ENCODE measurements around the gene NIP7. TPM values are rescaled to one million over a fixed set of nuclear protein-coding genes. Genes with fewer than 3 reads are reported as not detected.

NIP7 gene
- total and polyA plus RNA-seq, 2 donors from 2014 or later, result 9.9 to 20.2 TPM

DNA sequence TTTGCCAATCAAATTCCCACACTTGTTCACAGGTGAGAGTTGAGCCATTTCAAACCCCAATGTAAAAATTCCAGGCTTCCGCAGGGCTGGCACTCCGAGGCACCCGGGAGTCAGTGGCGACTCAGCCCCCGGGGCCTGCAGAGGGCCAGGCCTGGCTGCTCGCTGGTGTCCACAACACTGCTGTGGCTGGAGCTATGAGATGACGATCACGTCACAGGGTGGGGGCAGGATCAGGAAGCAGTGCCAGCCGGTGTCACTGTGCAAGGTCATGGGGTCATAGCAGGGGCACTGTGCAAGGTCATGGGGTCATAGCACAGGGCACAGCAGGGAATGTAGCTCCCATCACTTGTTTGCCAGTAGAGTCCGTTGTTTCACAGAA is 20.7 kb upstream of the NIP7 start:
- Histone ChIP-seq H3K9ac (ENCODE audit: low read length in 3 of 3) (no peak overlapping the region), H3K4me3 (ENCODE audit: low read length in 3 of 3) (no peak overlapping the region), H3K27ac (ENCODE audit: low read depth in 2 of 2, low read length in 2 of 2) (peak overlapping the region in 1 of 2 donors; percentile 14), H3K27me3 (ENCODE audit: control insufficient read depth, insufficient read depth, low read length) (no peaks in the 10 kb centered on the region), H3K4me1 (ENCODE audit: control insufficient read depth in 2 of 3, insufficient read depth in 2 of 3, low read depth in 1 of 3, low read length in 3 of 3) (peaks cover 0 to 7% (median 6%) of the 10 kb centered on the region in 3 donors), H3K36me3 (ENCODE audit: control insufficient read depth in 2 of 3, insufficient read depth in 3 of 3, low read length in 3 of 3) (peaks cover 7 to 61% (median 51%) of the 10 kb centered on the region in 3 donors), H3K9me3 (ENCODE audit: control insufficient read depth in 2 of 3, insufficient read depth in 1 of 3, low read length in 3 of 3) (no peaks in the 10 kb centered on the region)
- FAIRE-seq (no peak), DNase-seq (no peak)
- TF ChIP-seq, protein P1, sequence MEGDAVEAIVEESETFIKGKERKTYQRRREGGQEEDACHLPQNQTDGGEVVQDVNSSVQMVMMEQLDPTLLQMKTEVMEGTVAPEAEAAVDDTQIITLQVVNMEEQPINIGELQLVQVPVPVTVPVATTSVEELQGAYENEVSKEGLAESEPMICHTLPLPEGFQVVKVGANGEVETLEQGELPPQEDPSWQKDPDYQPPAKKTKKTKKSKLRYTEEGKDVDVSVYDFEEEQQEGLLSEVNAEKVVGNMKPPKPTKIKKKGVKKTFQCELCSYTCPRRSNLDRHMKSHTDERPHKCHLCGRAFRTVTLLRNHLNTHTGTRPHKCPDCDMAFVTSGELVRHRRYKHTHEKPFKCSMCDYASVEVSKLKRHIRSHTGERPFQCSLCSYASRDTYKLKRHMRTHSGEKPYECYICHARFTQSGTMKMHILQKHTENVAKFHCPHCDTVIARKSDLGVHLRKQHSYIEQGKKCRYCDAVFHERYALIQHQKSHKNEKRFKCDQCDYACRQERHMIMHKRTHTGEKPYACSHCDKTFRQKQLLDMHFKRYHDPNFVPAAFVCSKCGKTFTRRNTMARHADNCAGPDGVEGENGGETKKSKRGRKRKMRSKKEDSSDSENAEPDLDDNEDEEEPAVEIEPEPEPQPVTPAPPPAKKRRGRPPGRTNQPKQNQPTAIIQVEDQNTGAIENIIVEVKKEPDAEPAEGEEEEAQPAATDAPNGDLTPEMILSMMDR (IDR thresholded peaks at IDR 0.05; ENCODE audit: borderline replicate concordance, extremely low read depth, insufficient read depth), result no peak
- intact Hi-C loops (cut with DNase I), result no loop called here

DNA sequence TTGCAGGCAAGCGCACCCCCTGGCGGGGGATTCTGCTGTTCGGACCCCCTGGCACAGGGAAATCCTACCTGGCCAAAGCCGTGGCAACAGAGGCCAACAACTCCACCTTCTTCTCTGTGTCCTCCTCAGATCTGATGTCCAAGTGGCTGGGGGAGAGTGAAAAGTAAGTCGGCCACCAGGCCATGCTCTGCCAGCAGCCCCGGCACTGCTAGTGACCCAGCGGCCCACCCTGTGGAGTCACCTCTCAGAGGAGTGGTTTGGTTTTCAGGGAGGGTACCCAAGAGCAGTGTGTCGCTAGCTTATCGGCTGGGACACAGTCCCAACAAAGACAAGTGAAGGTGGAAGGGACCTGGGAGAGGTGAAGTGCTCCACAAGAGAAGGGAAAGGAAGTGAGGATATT is 20.2 kb upstream of the NIP7 start:
- Histone ChIP-seq H3K9ac (ENCODE audit: low read length in 3 of 3) (no peak overlapping the region), H3K9me3 (ENCODE audit: control insufficient read depth in 2 of 3, insufficient read depth in 1 of 3, low read length in 3 of 3) (no peaks in the 10 kb centered on the region), H3K4me3 (ENCODE audit: low read length in 3 of 3) (no peak overlapping the region), H3K27ac (ENCODE audit: low read depth in 2 of 2, low read length in 2 of 2) (no peak overlapping the region), H3K27me3 (ENCODE audit: control insufficient read depth, insufficient read depth, low read length) (no peaks in the 10 kb centered on the region), H3K36me3 (ENCODE audit: control insufficient read depth in 2 of 3, insufficient read depth in 3 of 3, low read length in 3 of 3) (peaks cover 7 to 61% (median 53%) of the 10 kb centered on the region in 3 donors), H3K4me1 (ENCODE audit: control insufficient read depth in 2 of 3, insufficient read depth in 2 of 3, low read depth in 1 of 3, low read length in 3 of 3) (peaks cover 0 to 12% (median 10%) of the 10 kb centered on the region in 3 donors)
- FAIRE-seq (no peak), DNase-seq (no peak)
- intact Hi-C loops (cut with DNase I), result no loop called here
- TF ChIP-seq, protein P1 (IDR thresholded peaks at IDR 0.05; ENCODE audit: borderline replicate concordance, extremely low read depth, insufficient read depth), result no peak

DNA sequence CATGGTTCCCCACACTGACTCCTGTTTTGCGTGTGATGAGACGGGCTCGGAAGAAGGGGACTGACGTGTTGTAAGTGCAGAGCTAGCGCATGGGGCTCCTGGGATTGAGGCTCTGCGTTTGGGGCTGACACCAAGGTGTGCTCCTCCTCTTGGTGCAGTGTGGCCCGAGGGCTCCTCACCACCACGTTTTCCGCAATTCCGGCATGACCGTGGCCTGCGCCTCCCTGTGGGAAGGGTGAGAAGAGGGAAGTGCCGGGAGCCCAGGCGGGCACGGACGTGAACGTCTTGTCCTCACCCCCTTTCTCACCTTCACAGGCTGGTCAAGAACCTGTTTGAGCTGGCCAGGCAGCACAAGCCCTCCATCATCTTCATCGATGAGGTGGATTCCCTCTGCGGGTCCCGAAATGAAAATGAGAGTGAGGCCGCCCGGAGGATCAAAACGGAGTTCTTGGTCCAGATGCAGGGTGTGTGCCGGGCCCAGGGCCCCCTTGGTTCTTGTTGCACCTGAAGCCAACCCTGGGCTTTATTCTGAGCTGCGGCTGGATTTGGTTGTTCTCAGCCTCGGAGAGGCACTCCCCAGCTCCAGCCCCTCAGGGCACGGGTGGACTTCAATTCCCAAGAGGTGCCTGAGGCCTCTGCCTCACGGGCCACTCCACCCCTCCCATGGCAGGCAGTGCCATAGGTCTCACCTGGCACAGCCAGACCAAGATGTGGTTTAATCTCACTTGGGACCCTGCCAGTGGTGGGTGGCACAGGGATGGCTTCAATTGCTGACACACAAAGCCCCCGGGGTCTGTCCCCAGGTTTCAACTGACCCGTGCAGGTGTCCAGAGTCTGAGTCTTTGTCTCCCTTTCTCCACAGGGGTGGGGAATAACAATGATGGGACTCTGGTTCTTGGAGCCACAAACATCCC is 19.5 kb upstream of the NIP7 start:
- intact Hi-C loops (cut with DNase I), result no loop called here
- no peak for FAIRE-seq

More for the DNA sequence above, 19.5 kb upstream of the NIP7 start:
- DNase-seq, result no peak
- no peaks in the 10 kb centered on the region for H3K9me3 ChIP-seq (ENCODE audit: control insufficient read depth in 2 of 3, insufficient read depth in 1 of 3, low read length in 3 of 3)
- no peak overlapping the region for H3K4me3 ChIP-seq (ENCODE audit: low read length in 3 of 3)
- no peak overlapping the region for H3K9ac ChIP-seq (ENCODE audit: low read length in 3 of 3)
- H3K27ac ChIP-seq (ENCODE audit: low read depth in 2 of 2, low read length in 2 of 2), result no peak overlapping the region
- H3K4me1 ChIP-seq (ENCODE audit: control insufficient read depth in 2 of 3, insufficient read depth in 2 of 3, low read depth in 1 of 3, low read length in 3 of 3), result peaks cover 0 to 18% (median 14%) of the 10 kb centered on the region in 3 donors
- TF ChIP-seq, protein P1 (IDR thresholded peaks at IDR 0.05; ENCODE audit: borderline replicate concordance, extremely low read depth, insufficient read depth), result no peak
- H3K36me3 ChIP-seq (ENCODE audit: control insufficient read depth in 2 of 3, insufficient read depth in 3 of 3, low read length in 3 of 3), result peaks cover 7 to 67% (median 59%) of the 10 kb centered on the region in 3 donors
- H3K27me3 ChIP-seq (ENCODE audit: control insufficient read depth, insufficient read depth, low read length), result no peaks in the 10 kb centered on the region
